HepG2 (cell line): ENCODE measurements around the gene PLCXD3.

Experiments used
- CREB1 ChIP-seq, 2 experiments: fragments of 450-650 bp in 1 of 2; IDR thresholded peaks; 2 replicates each; pipeline ENCODE4 v1.6.1; 2016 to 2017; ENCODE audit warnings: control low read depth in 1 of 2, mild to moderate bottlenecking in 1 of 2, missing compliant biosample characterization in 1 of 2, missing genetic modification characterization in 1 of 2
- NFE2L2 ChIP-seq: fragments of 150-350 bp; IDR thresholded peaks from 2 replicates; pipeline ENCODE4 v1.6.1; 2014; ENCODE audit warnings: low read length
- POLR2A ChIP-seq, 2 experiments: IDR thresholded peaks; 2 replicates each; pipeline ENCODE4 v1.6.1; 2011; ENCODE audit warnings: low read depth in 2 of 2, low read length in 2 of 2, mild to moderate bottlenecking in 1 of 2, moderate library complexity in 1 of 2; ENCODE audit not compliant: insufficient read depth in 1 of 2
- SP1 ChIP-seq, 2 experiments: fragments of 450-650 bp in 1 of 2; sonication (generic) in 1 of 2; formaldehyde crosslinking in 1 of 2; IDR thresholded peaks; 2 replicates each; pipeline versions ENCODE4 v1.4.0 to v1.6.1; 2016 to 2020; ENCODE audit warnings: missing genetic modification reagents in 1 of 2
- TARDBP ChIP-seq: sonication (generic); formaldehyde crosslinking; IDR thresholded peaks from 2 replicates; pipeline ENCODE4 v1.8.0; 2022; ENCODE audit warnings: mild to moderate bottlenecking, missing genetic modification reagents
- ZBTB20 ChIP-seq: sonication (generic); formaldehyde crosslinking; IDR thresholded peaks from 2 replicates; pipeline ENCODE4 v1.8.1; 2023; ENCODE audit warnings: missing genetic modification reagents, low read depth, mild to moderate bottlenecking, borderline replicate concordance
- ZFX ChIP-seq: sonication (generic); formaldehyde crosslinking; IDR thresholded peaks from 2 replicates; pipeline ENCODE4 v1.4.0; 2020; ENCODE audit warnings: mild to moderate bottlenecking, low read depth, missing genetic modification reagents, moderate library complexity
- ZNF224 ChIP-seq: sonication (generic); formaldehyde crosslinking; IDR thresholded peaks from 2 replicates; pipeline ENCODE4 v1.5.0; 2020; ENCODE audit warnings: mild to moderate bottlenecking, missing genetic modification reagents
- TF ChIP-seq, protein P1 (sequence below): sonication (generic); formaldehyde crosslinking; IDR thresholded peaks from 2 replicates; pipeline ENCODE4 v1.8.0; 2022; ENCODE audit warnings: missing genetic modification reagents, mild to moderate bottlenecking, borderline replicate concordance
- TF ChIP-seq, protein P2 (sequence below): sonication (generic); formaldehyde crosslinking; IDR thresholded peaks from 2 replicates; pipeline ENCODE4 v1.4.0; 2020; ENCODE audit warnings: missing genetic modification reagents
- TF ChIP-seq, protein P3 (sequence below): sonication (generic); formaldehyde crosslinking; IDR thresholded peaks from 2 replicates; pipeline ENCODE4 v1.5.0; 2020; ENCODE audit warnings: mild to moderate bottlenecking, missing genetic modification reagents, moderate library complexity
- TF ChIP-seq, protein P4 (sequence below): sonication (generic); formaldehyde crosslinking; IDR thresholded peaks from 2 replicates; pipeline ENCODE4 v1.4.0; 2020; ENCODE audit warnings: missing genetic modification reagents, mild to moderate bottlenecking, borderline replicate concordance
- TF ChIP-seq, protein P5 (sequence below): sonication (generic); formaldehyde crosslinking; IDR thresholded peaks from 2 replicates; pipeline ENCODE4 v1.4.0; 2020; ENCODE audit warnings: missing genetic modification reagents

DNA sequence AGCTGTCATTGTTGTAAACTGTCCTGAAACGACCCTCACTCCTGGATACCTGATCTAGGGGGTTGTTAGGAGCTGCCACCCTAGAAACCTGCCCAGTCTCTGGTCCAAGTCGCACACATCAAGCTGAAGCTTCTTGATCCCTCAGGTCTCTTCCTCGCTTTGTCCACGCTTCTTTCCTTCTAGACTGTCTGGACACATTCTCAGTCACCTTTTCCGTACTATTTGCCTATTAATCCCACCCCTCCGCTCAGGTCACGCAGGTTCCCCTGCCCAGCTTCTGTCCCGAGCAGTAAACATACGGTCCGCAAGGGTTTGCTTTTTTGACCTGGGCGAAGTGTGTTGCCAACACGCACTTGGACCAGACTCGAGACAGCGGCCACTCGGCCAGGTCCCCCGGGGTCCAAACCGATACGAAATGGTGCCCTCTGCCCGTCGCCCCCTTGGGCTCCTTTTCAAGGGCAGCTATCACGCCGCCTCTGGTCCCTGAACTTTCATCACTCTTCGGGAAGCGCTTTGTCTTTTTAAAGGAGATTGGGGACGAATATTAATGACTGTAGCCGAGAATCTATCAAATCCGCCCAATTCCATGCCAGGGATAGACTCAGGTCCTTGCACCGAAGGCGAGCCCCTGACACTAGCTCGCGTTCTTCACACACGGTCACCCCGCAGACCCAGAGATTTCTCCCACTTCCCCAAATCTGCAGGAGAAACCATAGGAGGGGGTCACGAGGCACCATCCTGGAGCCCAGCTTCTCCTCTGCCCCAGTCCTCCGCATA is 814 bp downstream of the PLCXD3 start:
- no peak for TF ChIP-seq ZFX (CRISPR knock-in tag)
- no peak for TF ChIP-seq POLR2A (IDR thresholded peaks at IDR 0.05; ENCODE audit: insufficient read depth in 1 of 2, low read depth in 2 of 2, low read length in 2 of 2)
- TF ChIP-seq ZNF224 (CRISPR knock-in tag), result no peak
- TF ChIP-seq, protein P1, sequence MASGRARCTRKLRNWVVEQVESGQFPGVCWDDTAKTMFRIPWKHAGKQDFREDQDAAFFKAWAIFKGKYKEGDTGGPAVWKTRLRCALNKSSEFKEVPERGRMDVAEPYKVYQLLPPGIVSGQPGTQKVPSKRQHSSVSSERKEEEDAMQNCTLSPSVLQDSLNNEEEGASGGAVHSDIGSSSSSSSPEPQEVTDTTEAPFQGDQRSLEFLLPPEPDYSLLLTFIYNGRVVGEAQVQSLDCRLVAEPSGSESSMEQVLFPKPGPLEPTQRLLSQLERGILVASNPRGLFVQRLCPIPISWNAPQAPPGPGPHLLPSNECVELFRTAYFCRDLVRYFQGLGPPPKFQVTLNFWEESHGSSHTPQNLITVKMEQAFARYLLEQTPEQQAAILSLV (CRISPR knock-in tag), result no peak
- TF ChIP-seq, protein P2, sequence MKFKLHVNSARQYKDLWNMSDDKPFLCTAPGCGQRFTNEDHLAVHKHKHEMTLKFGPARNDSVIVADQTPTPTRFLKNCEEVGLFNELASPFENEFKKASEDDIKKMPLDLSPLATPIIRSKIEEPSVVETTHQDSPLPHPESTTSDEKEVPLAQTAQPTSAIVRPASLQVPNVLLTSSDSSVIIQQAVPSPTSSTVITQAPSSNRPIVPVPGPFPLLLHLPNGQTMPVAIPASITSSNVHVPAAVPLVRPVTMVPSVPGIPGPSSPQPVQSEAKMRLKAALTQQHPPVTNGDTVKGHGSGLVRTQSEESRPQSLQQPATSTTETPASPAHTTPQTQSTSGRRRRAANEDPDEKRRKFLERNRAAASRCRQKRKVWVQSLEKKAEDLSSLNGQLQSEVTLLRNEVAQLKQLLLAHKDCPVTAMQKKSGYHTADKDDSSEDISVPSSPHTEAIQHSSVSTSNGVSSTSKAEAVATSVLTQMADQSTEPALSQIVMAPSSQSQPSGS (CRISPR knock-in tag), result no peak
- TF ChIP-seq CREB1 (IDR thresholded peaks at IDR 0.05), result no peak
- TF ChIP-seq CREB1 (CRISPR knock-in tag; IDR thresholded peaks at IDR 0.05), result no peak
- TF ChIP-seq, protein P3, sequence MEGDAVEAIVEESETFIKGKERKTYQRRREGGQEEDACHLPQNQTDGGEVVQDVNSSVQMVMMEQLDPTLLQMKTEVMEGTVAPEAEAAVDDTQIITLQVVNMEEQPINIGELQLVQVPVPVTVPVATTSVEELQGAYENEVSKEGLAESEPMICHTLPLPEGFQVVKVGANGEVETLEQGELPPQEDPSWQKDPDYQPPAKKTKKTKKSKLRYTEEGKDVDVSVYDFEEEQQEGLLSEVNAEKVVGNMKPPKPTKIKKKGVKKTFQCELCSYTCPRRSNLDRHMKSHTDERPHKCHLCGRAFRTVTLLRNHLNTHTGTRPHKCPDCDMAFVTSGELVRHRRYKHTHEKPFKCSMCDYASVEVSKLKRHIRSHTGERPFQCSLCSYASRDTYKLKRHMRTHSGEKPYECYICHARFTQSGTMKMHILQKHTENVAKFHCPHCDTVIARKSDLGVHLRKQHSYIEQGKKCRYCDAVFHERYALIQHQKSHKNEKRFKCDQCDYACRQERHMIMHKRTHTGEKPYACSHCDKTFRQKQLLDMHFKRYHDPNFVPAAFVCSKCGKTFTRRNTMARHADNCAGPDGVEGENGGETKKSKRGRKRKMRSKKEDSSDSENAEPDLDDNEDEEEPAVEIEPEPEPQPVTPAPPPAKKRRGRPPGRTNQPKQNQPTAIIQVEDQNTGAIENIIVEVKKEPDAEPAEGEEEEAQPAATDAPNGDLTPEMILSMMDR, result no peak
- TF ChIP-seq, protein P4, sequence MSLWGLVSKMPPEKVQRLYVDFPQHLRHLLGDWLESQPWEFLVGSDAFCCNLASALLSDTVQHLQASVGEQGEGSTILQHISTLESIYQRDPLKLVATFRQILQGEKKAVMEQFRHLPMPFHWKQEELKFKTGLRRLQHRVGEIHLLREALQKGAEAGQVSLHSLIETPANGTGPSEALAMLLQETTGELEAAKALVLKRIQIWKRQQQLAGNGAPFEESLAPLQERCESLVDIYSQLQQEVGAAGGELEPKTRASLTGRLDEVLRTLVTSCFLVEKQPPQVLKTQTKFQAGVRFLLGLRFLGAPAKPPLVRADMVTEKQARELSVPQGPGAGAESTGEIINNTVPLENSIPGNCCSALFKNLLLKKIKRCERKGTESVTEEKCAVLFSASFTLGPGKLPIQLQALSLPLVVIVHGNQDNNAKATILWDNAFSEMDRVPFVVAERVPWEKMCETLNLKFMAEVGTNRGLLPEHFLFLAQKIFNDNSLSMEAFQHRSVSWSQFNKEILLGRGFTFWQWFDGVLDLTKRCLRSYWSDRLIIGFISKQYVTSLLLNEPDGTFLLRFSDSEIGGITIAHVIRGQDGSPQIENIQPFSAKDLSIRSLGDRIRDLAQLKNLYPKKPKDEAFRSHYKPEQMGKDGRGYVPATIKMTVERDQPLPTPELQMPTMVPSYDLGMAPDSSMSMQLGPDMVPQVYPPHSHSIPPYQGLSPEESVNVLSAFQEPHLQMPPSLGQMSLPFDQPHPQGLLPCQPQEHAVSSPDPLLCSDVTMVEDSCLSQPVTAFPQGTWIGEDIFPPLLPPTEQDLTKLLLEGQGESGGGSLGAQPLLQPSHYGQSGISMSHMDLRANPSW (CRISPR knock-in tag), result no peak
- no peak for TF ChIP-seq SP1 (IDR thresholded peaks at IDR 0.05)
- no peak for TF ChIP-seq SP1 (CRISPR knock-in tag; IDR thresholded peaks at IDR 0.05)
- TF ChIP-seq, protein P5, sequence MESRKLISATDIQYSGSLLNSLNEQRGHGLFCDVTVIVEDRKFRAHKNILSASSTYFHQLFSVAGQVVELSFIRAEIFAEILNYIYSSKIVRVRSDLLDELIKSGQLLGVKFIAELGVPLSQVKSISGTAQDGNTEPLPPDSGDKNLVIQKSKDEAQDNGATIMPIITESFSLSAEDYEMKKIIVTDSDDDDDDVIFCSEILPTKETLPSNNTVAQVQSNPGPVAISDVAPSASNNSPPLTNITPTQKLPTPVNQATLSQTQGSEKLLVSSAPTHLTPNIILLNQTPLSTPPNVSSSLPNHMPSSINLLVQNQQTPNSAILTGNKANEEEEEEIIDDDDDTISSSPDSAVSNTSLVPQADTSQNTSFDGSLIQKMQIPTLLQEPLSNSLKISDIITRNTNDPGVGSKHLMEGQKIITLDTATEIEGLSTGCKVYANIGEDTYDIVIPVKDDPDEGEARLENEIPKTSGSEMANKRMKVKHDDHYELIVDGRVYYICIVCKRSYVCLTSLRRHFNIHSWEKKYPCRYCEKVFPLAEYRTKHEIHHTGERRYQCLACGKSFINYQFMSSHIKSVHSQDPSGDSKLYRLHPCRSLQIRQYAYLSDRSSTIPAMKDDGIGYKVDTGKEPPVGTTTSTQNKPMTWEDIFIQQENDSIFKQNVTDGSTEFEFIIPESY (CRISPR knock-in tag), result no peak
- no peak for TF ChIP-seq NFE2L2
- TF ChIP-seq ZBTB20 (CRISPR knock-in tag), result no peak
- no peak for TF ChIP-seq TARDBP
